ENCODE data around the gene MYO7B.
A peak's percentile ranks its signal among the peaks of the same experiment; 100 is the strongest.

Gene MYO7B

DNA sequence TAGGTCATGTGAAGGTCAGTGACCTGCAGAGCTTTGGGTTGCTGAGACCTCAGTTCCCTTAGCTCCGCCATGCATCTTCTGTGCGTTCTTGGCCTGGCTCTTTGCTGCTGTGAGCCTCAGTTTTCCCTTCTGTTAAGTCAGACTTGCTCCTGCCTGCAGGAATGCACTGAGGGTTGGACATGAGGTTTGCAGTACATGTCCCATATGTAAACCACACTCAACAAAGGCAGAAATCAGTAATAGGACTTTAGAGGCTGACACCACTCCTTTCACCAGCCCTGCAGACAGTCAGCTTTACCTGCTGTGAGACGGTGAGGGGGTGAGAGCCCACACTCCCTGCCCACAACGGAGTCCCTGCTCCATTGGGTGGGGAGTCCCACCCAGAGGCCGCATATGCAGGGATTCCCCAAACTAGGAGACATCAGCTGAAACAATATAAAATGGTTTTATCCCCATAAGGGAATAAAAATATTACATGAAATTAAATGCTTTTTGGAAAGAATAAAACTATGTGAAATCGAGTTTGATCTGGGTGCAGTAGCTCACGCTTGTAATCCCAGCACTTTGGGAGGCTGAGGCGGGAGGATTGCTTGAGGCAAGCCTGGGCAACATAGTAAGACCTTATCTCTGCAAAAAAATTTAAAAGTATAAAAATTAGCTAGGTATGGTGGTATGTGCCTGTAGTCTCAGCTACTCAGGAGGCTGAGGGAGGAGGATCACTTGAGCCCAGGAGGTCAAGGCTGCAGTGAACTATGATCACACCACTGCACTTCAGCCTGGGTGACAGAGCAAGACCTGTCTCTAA, 55.1 kb downstream of the MYO7B start:
- DNase-seq, result no peak

DNA sequence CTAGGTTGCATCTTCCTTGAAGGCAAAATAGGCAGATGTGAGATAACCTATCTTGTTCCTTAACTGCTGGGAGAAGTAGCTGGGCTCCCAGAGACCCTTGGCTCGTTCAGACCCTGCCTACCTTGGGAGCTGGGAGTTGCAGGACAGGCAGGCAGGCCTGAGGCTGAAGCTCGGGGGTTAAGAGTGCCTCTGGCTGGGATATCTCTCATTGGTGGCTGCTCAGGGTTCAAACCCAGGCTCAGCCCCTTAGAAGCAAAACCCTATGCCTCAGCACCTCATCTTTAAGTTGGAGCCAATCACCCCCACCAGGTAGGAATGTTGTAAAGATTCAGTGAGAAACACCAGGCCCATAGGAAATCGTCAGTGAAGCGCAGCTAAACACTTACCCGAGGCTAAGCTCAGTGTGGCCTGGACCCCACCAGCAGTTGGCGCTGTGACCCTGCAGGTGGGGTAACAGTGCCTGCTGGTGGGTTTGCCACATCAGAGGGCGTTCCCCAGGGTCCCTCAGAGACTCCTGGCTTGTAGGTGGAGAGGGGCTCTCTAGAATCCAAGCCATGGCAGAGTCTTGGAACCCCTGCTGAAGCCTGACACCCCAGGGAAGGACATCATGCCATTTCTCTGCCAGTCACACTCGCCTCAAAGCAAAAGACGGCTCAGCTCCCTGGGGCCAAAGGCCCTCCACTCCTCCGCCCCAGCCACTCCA, 55.9 kb downstream of the MYO7B start:
- DNase-seq, result peak; percentile 2

DNA sequence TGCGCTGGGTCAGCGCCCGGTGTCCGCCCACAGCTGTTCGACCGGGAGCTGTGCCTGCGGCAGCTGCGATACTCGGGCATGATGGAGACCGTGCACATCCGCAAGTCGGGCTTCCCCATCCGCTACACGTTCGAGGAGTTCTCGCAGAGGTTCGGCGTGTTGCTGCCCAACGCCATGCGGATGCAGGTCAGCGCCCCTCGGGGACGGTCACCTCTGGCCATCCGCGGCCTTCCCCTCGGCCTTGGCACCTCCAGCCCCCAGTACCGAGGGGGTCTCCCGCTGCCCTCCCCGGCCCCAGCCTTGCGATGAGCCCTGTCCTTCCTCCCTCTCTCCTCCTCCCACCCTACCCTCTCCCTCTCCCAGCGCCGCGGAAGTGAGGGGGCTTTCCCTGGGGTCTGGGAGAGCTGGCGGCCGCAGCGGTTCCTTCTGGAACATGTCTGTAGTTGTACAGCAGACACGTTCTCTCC, 57.3 kb downstream of the MYO7B start:
- DNase-seq, result no peak

DNA sequence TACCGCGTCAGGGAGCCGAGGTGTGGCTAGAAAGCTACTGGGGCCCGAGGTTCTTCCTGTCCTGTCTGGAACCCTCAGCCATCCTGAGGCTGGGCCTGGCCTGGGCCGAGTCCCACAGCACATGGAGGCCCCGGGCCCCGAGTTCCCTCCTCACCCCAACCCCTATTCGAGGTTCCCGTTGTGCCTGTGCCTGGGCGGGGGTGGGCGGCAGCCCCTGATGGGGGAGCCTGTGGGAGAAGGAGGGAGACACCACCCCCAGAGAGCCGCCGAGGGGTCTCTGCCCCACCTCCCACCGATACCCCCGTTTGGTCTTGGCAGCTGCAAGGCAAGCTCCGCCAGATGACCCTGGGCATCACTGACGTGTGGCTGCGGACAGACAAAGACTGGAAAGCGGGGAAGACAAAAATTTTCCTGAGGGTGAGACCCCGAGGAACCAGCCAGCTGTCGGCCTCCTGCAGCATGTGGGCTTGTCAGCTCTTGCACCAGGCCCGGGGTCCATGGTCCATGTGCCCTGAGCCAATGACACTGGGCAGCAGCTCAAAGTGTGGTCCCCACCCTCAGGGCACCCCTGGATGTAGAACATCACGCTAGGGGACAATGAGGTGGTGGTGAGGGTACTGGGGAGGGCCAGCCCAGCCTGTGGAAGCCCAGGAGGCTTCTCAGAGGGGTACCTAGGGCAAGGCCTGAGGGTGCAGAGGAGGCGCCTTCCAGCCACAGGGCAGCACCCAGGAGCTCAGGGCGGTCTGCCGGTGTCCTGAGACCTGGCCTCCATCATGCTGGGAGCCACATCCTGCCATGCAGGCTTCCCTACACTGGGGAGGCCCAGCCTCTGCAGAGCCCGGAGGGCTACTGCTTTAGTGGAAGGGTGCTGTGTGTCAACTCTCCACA, 58.0 kb downstream of the MYO7B start:
- DNase-seq, result no peak

DNA sequence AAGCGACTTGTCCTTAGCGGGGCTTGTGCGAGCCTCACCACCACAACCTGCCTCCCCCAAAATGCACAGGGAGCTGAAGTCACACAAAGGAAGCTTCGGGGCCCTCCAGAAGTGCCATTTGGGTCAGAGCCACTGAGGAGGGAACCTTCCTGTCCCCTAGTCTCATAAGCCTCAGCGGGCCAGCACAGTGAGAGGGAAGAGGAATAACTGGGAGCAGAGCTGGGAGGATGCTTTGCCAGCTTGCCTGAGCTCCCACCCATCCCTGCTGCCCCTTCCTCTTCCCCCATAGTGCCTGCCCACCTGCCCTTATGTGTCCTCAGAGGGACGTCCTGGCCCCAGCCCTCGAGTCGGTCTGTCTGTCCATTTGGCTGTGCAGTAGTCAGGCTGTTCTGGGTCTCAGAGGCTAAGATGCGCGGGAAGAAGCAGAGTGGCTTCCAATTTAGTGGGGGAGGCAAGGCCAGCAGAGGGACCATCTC, 58.7 kb downstream of the MYO7B start:
- no peak for DNase-seq

DNA sequence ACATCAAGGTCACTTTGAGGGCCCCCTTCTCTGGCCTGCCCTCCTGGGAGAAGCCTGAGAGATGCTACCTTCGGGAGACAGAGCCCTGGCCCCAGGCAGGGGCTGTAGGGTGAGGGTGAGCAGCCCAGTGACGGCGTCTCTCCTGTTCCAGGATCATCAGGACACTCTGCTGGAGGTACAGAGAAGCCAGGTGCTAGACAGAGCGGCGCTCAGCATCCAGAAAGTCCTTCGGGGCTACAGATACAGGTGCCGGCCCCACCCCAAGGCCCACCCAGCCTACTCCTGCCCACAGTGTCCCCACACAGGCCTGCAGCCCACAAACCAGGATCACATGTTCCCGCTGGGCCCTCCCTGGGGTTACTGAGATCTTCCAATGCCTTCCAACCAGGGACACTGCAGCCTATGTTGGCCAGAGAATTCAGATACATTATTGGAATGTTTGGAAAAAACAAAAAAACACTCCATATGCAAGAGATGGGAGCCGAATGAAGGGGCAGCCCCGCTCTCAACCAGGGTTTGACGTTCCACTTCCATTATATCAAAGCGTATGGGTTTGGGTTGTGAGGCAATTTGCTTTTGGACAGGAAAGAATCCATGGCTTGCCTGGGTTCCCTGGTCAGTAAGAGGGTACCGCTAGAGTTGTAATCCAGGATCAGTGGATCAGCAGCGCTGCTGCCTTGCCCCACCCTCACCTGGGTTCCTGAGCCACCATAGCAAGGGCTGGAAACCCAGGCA, 61.0 kb downstream of the MYO7B start:
- DNase-seq, result no peak

DNA sequence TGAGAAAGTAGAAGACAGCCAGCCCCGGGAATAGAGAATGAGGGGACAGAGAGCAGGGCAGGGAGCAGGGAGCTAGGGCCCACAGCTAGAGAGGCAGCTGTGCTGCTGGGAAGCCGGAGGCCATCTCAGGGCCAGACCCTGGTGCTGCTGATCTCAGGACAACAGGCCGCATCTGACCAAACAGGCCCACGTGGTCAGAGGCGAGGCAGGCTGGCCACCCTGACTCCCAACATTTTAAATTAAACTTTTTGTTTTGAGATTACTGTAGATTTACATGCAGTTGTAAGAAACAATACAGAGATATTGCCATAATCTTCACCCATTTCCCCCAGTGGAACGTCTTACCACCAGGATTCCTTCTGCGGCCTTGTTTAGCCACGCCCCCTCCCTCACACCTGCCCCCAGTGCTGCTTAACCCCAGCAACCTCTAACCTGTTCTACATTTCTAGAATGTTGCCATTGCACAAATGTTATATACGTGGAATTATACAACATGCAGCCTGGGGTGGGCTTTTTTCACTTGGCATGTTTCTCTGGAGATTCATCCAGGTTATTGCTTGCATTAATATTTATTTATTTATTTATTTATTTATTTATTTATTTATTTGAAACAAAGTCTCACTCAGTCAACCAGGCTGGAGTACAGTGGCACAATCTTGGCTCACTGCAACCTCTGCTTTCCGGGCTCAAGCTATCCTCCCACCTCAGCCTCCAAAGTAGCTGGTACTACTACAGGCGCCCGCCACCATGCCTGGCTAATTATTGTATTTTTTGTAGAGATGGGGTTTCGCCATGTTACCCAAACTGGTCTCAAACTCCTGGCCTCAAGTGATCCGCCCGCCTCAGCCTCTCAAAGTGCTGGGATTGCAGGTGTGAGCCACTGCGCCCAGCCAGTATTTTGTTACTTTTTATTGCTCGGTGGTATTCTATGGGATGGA, 61.8 kb downstream of the MYO7B start:
- no peak for DNase-seq

DNA sequence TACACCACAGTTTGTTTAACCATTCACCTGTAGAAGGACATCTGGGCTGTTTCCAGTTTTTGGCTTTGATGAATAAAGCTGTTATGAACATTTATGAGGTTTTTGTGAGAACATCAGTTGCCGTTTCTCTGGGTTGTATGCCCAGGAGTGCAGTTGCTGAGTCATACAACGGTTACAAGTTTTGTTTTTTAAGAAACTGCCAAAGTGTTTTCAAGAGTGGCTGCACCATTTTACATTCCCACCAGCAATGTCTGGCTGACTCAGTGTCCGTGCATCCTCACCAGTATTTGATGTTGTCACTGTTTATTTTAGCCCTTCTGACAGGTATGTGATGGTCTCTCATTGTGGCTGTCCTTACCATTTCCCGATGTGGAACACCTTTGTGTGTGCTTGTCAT, 62.5 kb downstream of the MYO7B start:
- no peak for DNase-seq

DNA sequence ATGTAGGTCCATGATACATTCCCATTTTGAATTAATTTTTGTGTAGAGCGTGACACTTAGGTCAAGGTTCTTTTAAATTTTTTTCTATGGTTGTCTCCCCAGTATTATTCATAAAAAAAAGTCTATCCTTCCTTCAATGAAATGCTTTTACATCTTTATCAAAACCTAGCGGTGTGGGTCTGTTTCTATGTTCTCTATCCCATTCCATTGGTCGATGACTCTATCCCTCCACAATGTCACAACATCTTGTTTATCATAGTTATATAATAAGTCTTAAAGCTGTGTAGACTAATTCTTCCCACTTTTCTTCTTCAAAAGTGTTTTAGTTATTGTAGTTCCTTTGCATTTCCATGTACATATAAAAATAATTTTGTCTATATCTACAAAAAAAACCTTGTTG, 63.2 kb downstream of the MYO7B start:
- DNase-seq, result no peak

DNA sequence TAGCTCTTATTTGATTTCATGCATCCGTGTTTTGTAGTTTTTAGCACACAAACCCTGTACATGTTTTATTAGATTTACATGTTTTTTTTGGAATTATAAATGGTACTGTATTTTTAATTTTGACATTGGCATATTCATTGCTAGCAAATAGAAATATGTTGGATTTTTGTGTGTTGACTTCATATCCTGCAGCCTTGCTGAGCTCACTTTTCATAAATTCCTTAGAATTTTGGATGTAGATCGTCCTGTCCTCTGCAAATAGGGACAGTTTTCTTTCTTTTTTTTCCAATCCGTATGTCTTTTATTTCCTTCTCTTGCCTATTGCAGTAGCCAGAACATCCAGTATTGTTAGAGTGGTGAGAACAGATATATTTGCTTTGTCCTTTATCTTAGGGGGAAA, 63.7 kb downstream of the MYO7B start:
- DNase-seq, result no peak

DNA sequence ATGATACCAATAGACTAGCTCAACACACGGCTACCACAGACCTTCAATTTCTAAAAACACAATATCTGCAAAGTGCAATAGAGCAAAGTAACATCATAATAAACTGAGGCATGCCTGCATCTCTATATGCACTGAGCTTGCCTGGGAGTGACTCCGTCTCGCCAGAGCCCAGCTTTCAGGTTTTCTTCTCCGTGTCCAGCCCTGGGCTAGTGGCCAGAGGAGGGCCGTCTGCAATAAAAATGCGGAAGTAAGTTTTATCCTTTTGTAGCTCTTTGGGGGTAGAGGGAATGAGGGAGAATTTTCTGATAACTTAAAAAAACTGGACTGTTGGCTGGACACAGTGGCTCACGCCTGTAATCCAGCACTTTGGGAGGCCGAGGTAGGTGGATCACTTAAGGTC, 69.5 kb downstream of the MYO7B start:
- DNase-seq, result no peak

DNA sequence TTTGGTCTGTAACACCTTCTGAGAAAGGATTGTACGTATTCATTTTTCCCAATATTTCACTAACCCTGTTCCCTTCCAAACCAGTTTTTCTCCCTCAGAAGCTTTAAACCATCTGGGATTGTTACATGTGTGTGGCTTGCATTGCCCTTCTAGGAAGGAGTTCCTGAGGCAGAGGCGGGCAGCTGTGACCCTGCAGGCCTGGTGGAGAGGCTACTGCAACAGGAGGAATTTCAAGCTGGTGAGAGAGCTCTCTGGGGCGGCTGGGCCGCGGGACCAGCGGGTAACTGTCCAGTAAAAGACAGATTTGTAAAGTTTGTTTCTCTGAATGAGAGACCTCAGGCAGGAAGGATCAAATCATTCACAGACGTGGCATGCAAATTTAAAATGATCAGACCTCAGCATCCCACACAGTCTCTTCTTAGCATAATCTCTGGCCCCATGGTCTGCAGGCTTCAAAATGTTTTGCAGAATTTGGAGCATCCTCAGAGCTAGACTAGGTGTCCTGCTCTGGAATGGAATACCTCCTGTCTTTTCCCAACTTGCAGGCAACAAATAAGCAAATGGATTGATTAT, 70.3 kb downstream of the MYO7B start:
- no peak for DNase-seq

DNA sequence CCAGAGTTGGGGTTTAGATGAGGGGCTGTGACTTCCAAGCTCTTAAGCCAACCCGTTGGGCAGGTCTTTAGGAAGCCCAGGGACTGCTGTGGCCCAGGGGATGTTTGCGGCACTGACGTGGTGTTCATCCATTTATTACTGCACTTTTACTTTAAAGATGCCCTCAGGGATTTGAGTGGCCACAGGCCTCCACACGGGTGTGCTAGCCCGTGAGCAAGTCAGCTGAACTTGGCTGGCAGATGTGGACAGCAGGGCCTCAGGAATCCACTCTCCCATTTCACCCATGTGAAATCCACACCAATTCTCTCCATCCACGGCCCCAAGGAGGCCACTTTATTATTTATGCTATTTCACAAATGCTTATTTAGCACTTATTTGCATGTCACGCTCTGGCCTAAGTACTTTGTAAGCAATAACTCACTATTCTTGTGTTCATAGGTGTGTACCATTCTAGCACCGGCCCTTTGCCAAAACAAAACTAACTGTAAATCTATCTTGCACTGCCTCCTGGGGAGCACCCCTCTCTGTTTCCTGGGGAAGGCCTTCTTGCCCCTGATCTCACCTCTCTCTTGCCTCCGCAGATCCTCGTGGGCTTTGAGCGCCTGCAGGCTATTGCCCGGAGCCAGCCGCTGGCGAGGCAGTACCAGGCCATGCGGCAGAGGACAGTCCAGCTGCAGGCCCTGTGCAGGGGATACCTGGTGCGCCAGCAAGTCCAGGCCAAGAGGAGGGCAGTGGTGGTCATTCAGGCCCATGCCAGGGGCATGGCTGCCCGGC, 71.3 kb downstream of the MYO7B start:
- no peak for DNase-seq

DNA sequence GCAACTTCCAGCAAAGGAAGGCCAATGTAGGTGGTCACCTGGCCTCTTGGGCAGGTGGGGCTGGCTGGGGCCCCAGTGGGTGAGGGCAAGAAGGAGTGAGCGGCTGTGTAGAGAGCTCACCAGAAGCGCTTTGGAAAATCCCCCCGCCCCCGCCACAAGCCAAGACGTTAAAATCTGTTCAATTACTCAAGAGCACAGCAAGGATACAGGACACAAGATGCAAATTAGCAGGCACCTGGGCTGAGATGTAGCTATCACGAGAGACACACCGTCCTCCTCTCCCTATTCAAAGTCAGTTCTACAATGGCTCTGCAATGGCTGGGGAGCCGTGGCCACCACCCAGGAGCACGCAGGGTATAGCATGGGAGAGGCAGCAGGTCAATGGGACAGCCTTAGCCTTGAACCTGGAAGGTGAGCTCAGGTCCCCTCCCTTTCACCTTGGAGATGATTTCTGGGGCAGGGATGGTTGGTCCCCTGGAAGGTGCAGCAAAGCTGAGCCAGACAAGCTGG, 72.0 kb downstream of the MYO7B start:
- DNase-seq, result no peak

DNA sequence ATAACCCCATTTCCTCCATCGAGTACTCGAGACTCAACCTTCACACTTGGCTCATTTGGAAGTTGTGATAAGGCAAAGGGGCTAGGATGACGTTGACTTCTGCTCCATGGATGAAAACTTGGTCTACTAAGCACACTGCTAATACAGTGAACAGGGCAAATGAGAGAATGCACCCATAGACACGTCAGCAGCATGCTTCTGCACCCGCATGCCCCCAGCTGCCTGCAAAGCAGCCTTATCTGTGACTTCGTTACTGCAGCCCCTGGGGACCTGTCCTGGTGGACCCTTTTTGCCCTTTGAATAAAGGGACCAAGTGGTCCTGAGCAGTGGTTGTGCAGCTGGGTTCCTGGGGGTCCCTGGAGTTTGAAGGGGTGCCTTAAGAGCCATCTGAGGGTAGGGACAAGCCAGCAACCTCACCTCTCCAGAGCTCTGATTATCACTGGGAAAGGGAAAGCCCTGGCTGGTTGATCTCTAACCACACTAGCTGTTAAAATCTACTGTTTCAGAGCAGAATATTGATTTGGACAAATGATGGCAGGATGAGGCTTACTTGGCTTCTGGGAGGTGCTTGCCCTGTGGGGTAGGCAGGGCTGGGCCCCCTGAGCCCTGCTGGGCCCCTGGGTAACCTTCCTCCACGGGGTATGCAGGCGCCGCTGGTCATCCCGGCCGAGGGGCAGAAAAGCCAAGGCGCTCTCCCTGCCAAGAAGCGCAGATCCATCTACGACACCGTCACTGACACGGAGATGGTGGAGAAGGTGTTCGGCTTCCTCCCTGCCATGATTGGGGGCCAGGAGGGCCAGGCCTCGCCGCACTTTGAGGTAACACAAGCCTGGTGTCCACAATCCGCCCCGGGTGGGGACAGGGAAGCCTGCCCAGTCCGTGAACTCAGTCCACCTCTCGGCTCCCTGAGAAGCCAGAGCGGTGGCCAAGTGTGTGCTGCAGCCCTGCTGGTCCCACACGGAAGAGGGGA, 72.9 kb downstream of the MYO7B start:
- DNase-seq, result no peak

DNA sequence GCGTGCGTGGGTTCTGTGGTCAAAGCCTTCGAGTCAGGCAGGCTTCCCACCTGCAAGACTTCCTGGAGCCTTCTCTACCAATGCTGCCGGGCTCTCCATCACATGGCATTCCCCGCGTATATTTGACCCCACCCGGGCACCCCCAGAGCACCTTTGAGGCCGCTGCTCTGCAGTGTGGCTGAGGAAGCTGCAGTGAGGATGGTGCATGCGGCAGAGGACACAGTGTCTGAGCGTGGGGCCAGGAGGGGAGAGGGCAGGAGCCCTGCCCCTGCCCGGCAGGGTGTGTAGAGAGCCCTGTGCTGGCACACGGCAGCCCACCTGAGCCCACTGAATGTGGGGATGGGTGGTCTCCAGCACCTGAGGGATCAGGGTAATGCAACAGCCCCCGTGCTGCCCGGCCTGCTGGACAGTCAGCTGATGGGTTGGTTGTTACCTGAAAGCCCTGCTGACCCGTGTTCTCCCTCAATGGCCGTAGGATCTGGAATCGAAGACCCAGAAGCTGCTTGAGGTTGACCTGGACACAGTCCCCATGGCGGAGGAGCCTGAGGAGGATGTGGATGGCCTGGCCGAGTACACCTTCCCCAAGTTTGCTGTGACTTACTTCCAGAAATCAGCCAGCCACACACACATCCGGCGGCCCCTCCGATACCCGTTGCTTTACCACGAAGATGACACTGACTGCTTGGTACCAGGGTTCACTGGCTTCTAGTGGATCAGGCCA, 73.7 kb downstream of the MYO7B start:
- DNase-seq, result no peak

DNA sequence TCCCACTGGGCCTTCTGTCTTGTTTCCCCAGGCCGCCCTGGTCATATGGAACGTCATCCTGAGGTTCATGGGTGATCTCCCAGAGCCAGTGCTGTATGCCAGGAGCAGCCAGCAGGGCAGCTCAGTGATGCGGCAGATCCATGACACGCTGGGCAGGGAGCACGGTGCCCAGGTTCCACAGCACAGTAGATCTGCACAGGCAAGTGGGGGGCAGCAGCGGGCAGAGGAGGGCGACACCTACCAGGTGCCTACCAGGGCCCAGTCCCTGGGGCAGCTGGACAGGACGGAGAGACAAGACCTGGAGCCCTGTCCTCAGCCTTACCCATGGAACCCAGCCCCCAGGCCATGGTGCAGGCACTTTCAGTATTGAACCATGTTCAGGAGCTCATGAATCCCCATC, 74.3 kb downstream of the MYO7B start:
- no peak for DNase-seq

DNA sequence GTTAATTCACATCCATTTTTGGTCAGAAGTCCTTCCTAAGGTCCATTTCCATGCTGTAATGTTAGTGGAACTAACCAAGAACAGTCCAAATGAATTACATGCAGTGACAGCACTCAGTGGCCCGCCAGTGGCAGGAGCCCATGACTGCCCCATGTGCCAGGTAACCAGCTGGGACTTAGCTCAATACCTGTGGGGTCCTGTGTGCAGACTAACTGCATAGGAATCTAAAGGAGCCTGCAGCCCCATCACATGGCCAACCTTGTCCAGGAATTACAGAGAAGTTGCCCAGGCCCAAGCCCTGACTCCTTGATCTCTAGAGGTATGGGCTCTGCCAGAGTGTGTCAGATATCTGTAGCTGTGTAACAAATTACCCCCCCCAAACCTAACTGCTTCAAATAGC, 75.1 kb downstream of the MYO7B start:
- DNase-seq, result no peak

All from NCI-H2029 treated with DMSO at 0.1 percent for 48 hours (cell line).